SK-N-SH (cell line): ENCODE results near the gene DDT. TPM values are rescaled to one million over a fixed set of nuclear protein-coding genes. Genes with fewer than 3 reads are reported as not detected.

Source experiments
- CTCF ChIA-PET: fragments of 300-600, 350-600 bp; formaldehyde crosslinking; extraction: SDS; loops from one replicate; lab custom pipeline; 2021; lab: Yijun Ruan, JAX
- POLR2A ChIA-PET: fragments of 350-600 bp; sonication (Branson Sonifier 250); formaldehyde crosslinking; extraction: SDS; loops from one replicate; lab custom pipeline; 2020; ENCODE audit warnings: antibody characterized with exemption, inconsistent platforms; lab: Yijun Ruan, JAX
- DNase-seq: peaks from one replicate; pipeline ENCODE4 v3.0.0; 2012
- H2AFZ ChIP-seq: fragments of 200-600 bp; sonication (generic); 2 replicates; pipeline ENCODE4 v1.8.1; 2016; ENCODE audit warnings: antibody characterized with exemption, mild to moderate bottlenecking, low read depth
- H3F3A ChIP-seq: fragments of 200-600 bp; sonication (generic); replicated peaks from 2 replicates; pipeline ENCODE3; 2016; ENCODE audit warnings: antibody characterized with exemption, mild to moderate bottlenecking; ENCODE audit not compliant: insufficient read depth
- H3K27ac ChIP-seq, 2 experiments: fragments of 200-500 bp in 1 of 2; fragments of 200-600 bp in 1 of 2; sonication (Bioruptor generic) in 1 of 2; sonication (generic), shearing (Covaris generic) in 1 of 2; 2 replicates each; pipeline versions ENCODE4 v1.5.1 to v1.6.1; 2014 to 2016; ENCODE audit warnings: low read depth in 2 of 2, inconsistent platforms in 1 of 2, low read length in 1 of 2, mild to moderate bottlenecking in 1 of 2, mixed read lengths in 1 of 2
- H3K27me3 ChIP-seq: fragments of 200-600 bp; sonication (generic), shearing (Covaris generic); 2 replicates; pipeline ENCODE4 v1.6.1; 2016; ENCODE audit warnings: mixed run types; ENCODE audit not compliant: insufficient read depth
- H3K36me3 ChIP-seq, 2 experiments: fragments of 200-500 bp in 1 of 2; fragments of 200-600 bp in 1 of 2; sonication (Bioruptor generic) in 1 of 2; sonication (generic) in 1 of 2; replicated peaks in 1 of 2; 2 replicates each; pipeline versions ENCODE3 to v1.5.1; 2014 to 2016; ENCODE audit warnings: low read length in 1 of 2, mild to moderate bottlenecking in 1 of 2; ENCODE audit not compliant: insufficient read depth in 2 of 2, control insufficient read depth in 1 of 2
- H3K4me1 ChIP-seq, 2 experiments: fragments of 200-500 bp in 1 of 2; fragments of 200-600 bp in 1 of 2; sonication (Bioruptor generic) in 1 of 2; sonication (generic), shearing (Covaris generic) in 1 of 2; 2 replicates each; pipeline versions ENCODE4 v1.5.1 to v1.6.1; 2014 to 2016; ENCODE audit warnings: low read depth in 1 of 2, low read length in 1 of 2, mixed run types in 1 of 2; ENCODE audit not compliant: insufficient read depth in 2 of 2, control insufficient read depth in 1 of 2
- H3K4me2 ChIP-seq: fragments of 200-600 bp; sonication (generic), shearing (Covaris generic); 2 replicates; pipeline ENCODE4 v1.6.1; 2017; ENCODE audit warnings: mixed run types
- H3K4me3 ChIP-seq, 2 experiments: fragments of 200-500 bp in 1 of 2; fragments of 200-600 bp in 1 of 2; sonication (Bioruptor generic) in 1 of 2; sonication (generic), shearing (Covaris generic) in 1 of 2; 2 replicates each; pipeline versions ENCODE4 v1.5.1 to v1.8.1; 2014 to 2016; ENCODE audit warnings: low read depth in 2 of 2, inconsistent platforms in 1 of 2, low read length in 1 of 2, mild to moderate bottlenecking in 1 of 2, mixed read lengths in 1 of 2, moderate library complexity in 1 of 2
- H3K79me2 ChIP-seq: fragments of 200-600 bp; sonication (generic); 2 replicates; pipeline ENCODE4 v1.8.1; 2017; ENCODE audit warnings: mild to moderate bottlenecking; ENCODE audit not compliant: insufficient read depth
- H3K9ac ChIP-seq: fragments of 200-600 bp; sonication (generic); 2 replicates; pipeline ENCODE4 v1.6.1; 2017; ENCODE audit warnings: mixed run types
- H3K9me2 ChIP-seq: fragments of 200-600 bp; sonication (generic); 2 replicates; pipeline ENCODE4 v1.6.1; 2017; ENCODE audit warnings: mixed run types
- H3K9me3 ChIP-seq: fragments of 200-600 bp; sonication (generic); 2 replicates; pipeline ENCODE4 v1.6.1; 2017; ENCODE audit warnings: mixed run types, mild to moderate bottlenecking, moderate library complexity
- H4K20me1 ChIP-seq: fragments of 200-600 bp; sonication (generic); 2 replicates; pipeline ENCODE4 v1.6.1; 2017; ENCODE audit warnings: mild to moderate bottlenecking, mixed run types; ENCODE audit not compliant: insufficient read depth
- ELF1 ChIP-seq: IDR thresholded peaks from 2 replicates; pipeline ENCODE4 v1.4.0; 2012
- EP300 ChIP-seq, 2 experiments: IDR thresholded peaks; 2 replicates each; pipeline versions ENCODE4 v1.4.0 to v1.6.1; 2012; ENCODE audit warnings: borderline replicate concordance in 1 of 2, low read depth in 1 of 2, low read length in 1 of 2
- FOSL2 ChIP-seq: IDR thresholded peaks from 2 replicates; pipeline ENCODE4 v1.4.0; 2012; ENCODE audit warnings: low read depth, mild to moderate bottlenecking, moderate library complexity, borderline replicate concordance
- GABPA ChIP-seq: IDR thresholded peaks from 2 replicates; pipeline ENCODE4 v1.4.0; 2012; ENCODE audit warnings: low read depth, mild to moderate bottlenecking
- JUND ChIP-seq: IDR thresholded peaks from 2 replicates; pipeline ENCODE4 v1.4.0; 2012
- MEF2A ChIP-seq: IDR thresholded peaks from 2 replicates; pipeline ENCODE4 v1.4.0; 2012; ENCODE audit warnings: low read depth, borderline replicate concordance
- MXI1 ChIP-seq: IDR thresholded peaks from 2 replicates; pipeline ENCODE4 v1.6.1; 2012; ENCODE audit warnings: mild to moderate bottlenecking, low read depth, low read length, improper control_type of control experiment
- RCOR1 ChIP-seq: fragments of 150-350 bp; IDR thresholded peaks from 2 replicates; pipeline ENCODE4 v1.6.1; 2017; ENCODE audit warnings: antibody characterized with exemption, low read length
- TAF1 ChIP-seq: IDR thresholded peaks from 2 replicates; pipeline ENCODE4 v1.6.1; 2012; ENCODE audit warnings: low read depth, mild to moderate bottlenecking, low read length, moderate library complexity, borderline replicate concordance
- USF1 ChIP-seq: IDR thresholded peaks from 2 replicates; pipeline ENCODE4 v1.4.0; 2012; ENCODE audit warnings: low read depth, borderline replicate concordance
- ZBTB33 ChIP-seq: IDR thresholded peaks from 2 replicates; pipeline ENCODE4 v1.4.0; 2012; ENCODE audit warnings: low read depth, borderline replicate concordance
- WGBS: methylation state at CpG from one replicate; pipeline ENCODE4 v1.1.6; 2017; ENCODE audit warnings: low lambda C conversion rate; 5-methylcytosine and 5-hydroxymethylcytosine counted together
- polyA plus RNA-seq, 3 experiments: library from polyadenylated mRNA; depleted of rRNA; stranded (reverse); fragments of >200 nt; gene quantifications; 2 replicates each; pipeline ENCODE4 v1.2.3, GENCODE V29; 2012
- TF ChIP-seq, protein P1 (sequence below): IDR thresholded peaks from 2 replicates; pipeline ENCODE4; 2012
- TF ChIP-seq, protein P2 (sequence below): IDR thresholded peaks from 2 replicates; pipeline ENCODE4 v1.4.0; 2012; ENCODE audit warnings: low read depth

DDT gene
- polyA plus RNA-seq, 1 of the 3 experiments (the other 2 are of a cell fraction): 198 TPM

DNA sequence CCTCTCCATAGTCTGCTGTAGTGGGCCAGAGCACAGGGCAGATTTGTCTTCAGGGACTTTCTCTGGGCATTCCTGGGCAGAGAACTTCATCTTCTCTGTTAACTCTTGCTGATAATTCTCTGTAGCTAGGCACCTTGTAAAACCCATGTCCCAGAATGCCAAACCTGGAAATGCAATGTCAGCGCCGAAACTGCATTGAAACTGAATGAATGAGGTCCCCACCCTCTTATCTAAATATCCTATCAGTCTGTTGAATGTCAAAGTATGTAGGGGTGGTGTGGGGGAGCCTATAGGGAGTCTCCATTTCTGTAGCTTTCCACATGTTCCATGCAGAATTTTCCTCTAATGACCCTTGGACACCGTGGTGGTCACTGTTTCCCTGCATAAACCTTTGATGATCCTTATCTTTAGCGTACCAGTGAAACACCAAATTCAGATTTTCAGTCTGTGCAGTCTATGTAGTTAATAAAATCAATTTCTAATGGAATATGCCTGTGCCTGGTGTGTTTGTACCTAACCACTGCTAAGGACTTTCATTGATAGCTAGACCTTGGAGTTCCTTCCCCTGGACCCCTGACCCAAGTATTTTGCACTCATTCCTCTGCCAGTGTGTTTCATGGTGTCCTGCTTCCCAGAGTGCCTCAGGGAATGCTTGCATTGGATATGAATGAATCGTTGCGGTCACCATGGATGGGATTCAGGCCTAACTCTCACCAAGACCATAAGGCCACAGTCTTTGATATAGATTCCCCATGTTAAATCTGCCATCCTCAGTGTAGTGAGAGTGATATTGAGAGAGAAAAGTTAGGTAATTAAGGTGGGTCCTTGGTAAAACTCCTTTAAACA is 34.4 kb upstream of the DDT start:
- Histone ChIP-seq H3F3A (peaks cover 10% of the 10 kb centered on the region), H3K9me2 (no peaks in the 10 kb centered on the region), H3K27ac (no peak overlapping the region), H3K9me3 (no peaks in the 10 kb centered on the region), H3K9ac (no peak overlapping the region), H3K4me1 (peaks cover 7 to 8% of the 10 kb centered on the region in 2 experiments; a peak in 3 of 4 replicates), H4K20me1 (no peaks in the 10 kb centered on the region), H3K4me2 (no peak overlapping the region), H2AFZ (no peak overlapping the region), H3K36me3 (no peaks in the 10 kb centered on the region), H3K79me2 (peaks cover 23% of the 10 kb centered on the region), H3K27me3 (no peaks in the 10 kb centered on the region), H3K4me3 (no peak overlapping the region)
- DNase-seq: no peak
- 67% methylated on average over 6 of the region's 6 CpGs for WGBS
- CTCF ChIA-PET: interaction anchor here (1.1 kb wide), 2 partner anchors 93 to 314 kb away, joined by 3 to 4 read pairs; no protein-coding TSS in a partner anchor
- TF ChIP-seq USF1 (no peak), EP300 (IDR thresholded peaks at IDR 0.05; ENCODE audit: borderline replicate concordance in 1 of 2, low read depth in 1 of 2, low read length in 1 of 2) (no peak), MXI1 (no peak), TAF1 (no peak), FOSL2 (no peak), RCOR1 (no peak), ELF1 (no peak), ZBTB33 (no peak), JUND (no peak), GABPA (no peak)
- TF ChIP-seq, protein P1, sequence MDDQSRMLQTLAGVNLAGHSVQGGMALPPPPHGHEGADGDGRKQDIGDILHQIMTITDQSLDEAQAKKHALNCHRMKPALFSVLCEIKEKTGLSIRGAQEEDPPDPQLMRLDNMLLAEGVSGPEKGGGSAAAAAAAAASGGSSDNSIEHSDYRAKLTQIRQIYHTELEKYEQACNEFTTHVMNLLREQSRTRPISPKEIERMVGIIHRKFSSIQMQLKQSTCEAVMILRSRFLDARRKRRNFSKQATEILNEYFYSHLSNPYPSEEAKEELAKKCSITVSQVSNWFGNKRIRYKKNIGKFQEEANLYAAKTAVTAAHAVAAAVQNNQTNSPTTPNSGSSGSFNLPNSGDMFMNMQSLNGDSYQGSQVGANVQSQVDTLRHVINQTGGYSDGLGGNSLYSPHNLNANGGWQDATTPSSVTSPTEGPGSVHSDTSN: no peak
- TF ChIP-seq, protein P2, sequence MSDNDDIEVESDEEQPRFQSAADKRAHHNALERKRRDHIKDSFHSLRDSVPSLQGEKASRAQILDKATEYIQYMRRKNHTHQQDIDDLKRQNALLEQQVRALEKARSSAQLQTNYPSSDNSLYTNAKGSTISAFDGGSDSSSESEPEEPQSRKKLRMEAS: no peak
- POLR2A ChIA-PET: no interaction called here

GRCh38 chr22:24008022-24008283 is 33.7 kb upstream of the DDT start:
- no peaks in the 10 kb centered on the region for H3K27me3 ChIP-seq
- ChIA-PET CTCF (interaction anchor here (1.1 kb wide), 1 partner anchor 94 kb away, joined by 4 read pairs; no protein-coding TSS in a partner anchor), POLR2A (no interaction called here)
- no peaks in the 10 kb centered on the region for H3K9me2 ChIP-seq
- H2AFZ ChIP-seq: no peak overlapping the region
- H3K4me1 ChIP-seq: peaks cover 7 to 8% of the 10 kb centered on the region in 2 experiments; a peak in 3 of 4 replicates
- H3K9ac ChIP-seq: no peak overlapping the region
- no peak for DNase-seq
- no peak overlapping the region for H3K27ac ChIP-seq
- H3K4me2 ChIP-seq: no peak overlapping the region
- no peak overlapping the region for H3K4me3 ChIP-seq
- WGBS: 14% methylated on average over 1 of the region's 1 CpG
- no peak for TF ChIP-seq MEF2A
- H3K9me3 ChIP-seq: no peaks in the 10 kb centered on the region
- H4K20me1 ChIP-seq: no peaks in the 10 kb centered on the region
- H3K79me2 ChIP-seq: peaks cover 17% of the 10 kb centered on the region
- no peaks in the 10 kb centered on the region for H3K36me3 ChIP-seq
- peaks cover 10% of the 10 kb centered on the region for H3F3A ChIP-seq
